ACC112 (cell line): ENCODE data around the gene RAD51AP2.
A peak's percentile ranks its signal among the peaks of the same experiment; 100 is the strongest.
"Not testable (repeated sequence)": the region's sequence is repeated elsewhere in the genome, so short reads cannot be mapped to it uniquely, and the experiment has no call there.

Source experiments
- H2AFZ ChIP-seq: fragments of 200-600 bp; sonication (generic); one replicate; pipeline ENCODE4 v1.6.0; 2017; ENCODE audit warnings: antibody characterized with exemption, low read length; ENCODE audit not compliant: unreplicated experiment
- H3K27ac ChIP-seq: fragments of 200-600 bp; sonication (generic); 2 replicates; pipeline ENCODE4 v1.5.1; 2014; ENCODE audit warnings: low read depth, mild to moderate bottlenecking, antibody characterized with exemption, low read length, moderate library complexity
- H3K27me3 ChIP-seq: fragments of 200-600 bp; sonication (generic); 2 replicates; pipeline ENCODE4 v1.6.1; 2014; ENCODE audit warnings: mild to moderate bottlenecking, antibody characterized with exemption, low read length, moderate library complexity, mixed read lengths; ENCODE audit not compliant: insufficient read depth
- H3K36me3 ChIP-seq: fragments of 200-600 bp; sonication (generic); 2 replicates; pipeline ENCODE4 v1.6.1; 2016; ENCODE audit warnings: mild to moderate bottlenecking, antibody characterized with exemption, low read length, moderate library complexity, mixed read lengths; ENCODE audit not compliant: insufficient read depth
- H3K4me1 ChIP-seq: fragments of 200-600 bp; sonication (generic); one replicate; pipeline ENCODE4 v1.6.1; 2016; ENCODE audit warnings: low read length, mixed read lengths; ENCODE audit not compliant: insufficient read depth, unreplicated experiment, control insufficient read depth
- H3K4me3 ChIP-seq: fragments of 200-600 bp; sonication (generic); 2 replicates; pipeline ENCODE4 v1.5.1; 2014; ENCODE audit warnings: mild to moderate bottlenecking, low read depth, low read length
- H3K79me2 ChIP-seq: fragments of 200-600 bp; sonication (generic); one replicate; pipeline ENCODE4 v1.6.0; 2016; ENCODE audit warnings: low read length; ENCODE audit not compliant: control insufficient read depth, unreplicated experiment, insufficient read depth

Gene RAD51AP2

GRCh38 chr2:17518212-17519154, at the start of gene RAD51AP2:
Gene RAD51AP2, minus strand, starts transcription at chr2:17518440. Its CDS starts 25 bp downstream, at chr2:17518415.
- no peaks in the 10 kb centered on the region for H3K79me2 ChIP-seq
- no peaks in the 10 kb centered on the region for H3K4me1 ChIP-seq
- H2AFZ ChIP-seq, result peak within 1 kb of the TSS; percentile 96
- peaks cover 26% of the 10 kb centered on the region for H3K27me3 ChIP-seq
- peak within 1 kb of the TSS; percentile 75 for H3K4me3 ChIP-seq
- H3K36me3 ChIP-seq, result no peaks in the 10 kb centered on the region
- no peak within 1 kb of the TSS for H3K27ac ChIP-seq

GRCh38 chr2:17565726-17566125, 47.5 kb upstream of the RAD51AP2 start:
- H3K36me3 ChIP-seq, H3K27me3 ChIP-seq, H2AFZ ChIP-seq, H3K27ac ChIP-seq, H3K4me1 ChIP-seq, H3K79me2 ChIP-seq, H3K4me3 ChIP-seq: not testable (repeated sequence)

GRCh38 chr2:17558878-17559277, 40.6 kb upstream of the RAD51AP2 start:
- H3K4me1 ChIP-seq, result no peaks in the 10 kb centered on the region
- no peaks in the 10 kb centered on the region for H3K36me3 ChIP-seq
- peaks cover 15% of the 10 kb centered on the region for H3K27me3 ChIP-seq
- no peak overlapping the region for H2AFZ ChIP-seq
- no peaks in the 10 kb centered on the region for H3K79me2 ChIP-seq
- H3K27ac ChIP-seq, result no peak overlapping the region
- no peak overlapping the region for H3K4me3 ChIP-seq

GRCh38 chr2:17558053-17558452, 39.8 kb upstream of the RAD51AP2 start:
- H3K79me2 ChIP-seq, result no peaks in the 10 kb centered on the region
- H3K27ac ChIP-seq, result no peak overlapping the region

GRCh38 chr2:17557596-17557995, 39.4 kb upstream of the RAD51AP2 start:
- peaks cover 15% of the 10 kb centered on the region for H3K27me3 ChIP-seq

More at GRCh38 chr2:17558053-17558452, 39.8 kb upstream of the RAD51AP2 start:
- no peaks in the 10 kb centered on the region for H3K36me3 ChIP-seq
- no peak overlapping the region for H2AFZ ChIP-seq
- peaks cover 15% of the 10 kb centered on the region for H3K27me3 ChIP-seq
- H3K4me1 ChIP-seq, result no peaks in the 10 kb centered on the region
- H3K4me3 ChIP-seq, result no peak overlapping the region

GRCh38 chr2:17555150-17555549, 36.9 kb upstream of the RAD51AP2 start:
- no peaks in the 10 kb centered on the region for H3K79me2 ChIP-seq
- H3K27ac ChIP-seq, result no peak overlapping the region
- no peak overlapping the region for H2AFZ ChIP-seq
- H3K36me3 ChIP-seq, result no peaks in the 10 kb centered on the region
- no peaks in the 10 kb centered on the region for H3K4me1 ChIP-seq
- peaks cover 7% of the 10 kb centered on the region for H3K27me3 ChIP-seq
- H3K4me3 ChIP-seq, result no peak overlapping the region

More at GRCh38 chr2:17557596-17557995, 39.4 kb upstream of the RAD51AP2 start:
- Histone ChIP-seq H3K4me3 (no peak overlapping the region), H3K27ac (no peak overlapping the region), H3K4me1 (no peaks in the 10 kb centered on the region), H2AFZ (no peak overlapping the region), H3K79me2 (no peaks in the 10 kb centered on the region), H3K36me3 (no peaks in the 10 kb centered on the region)

GRCh38 chr2:17550907-17551306, 32.7 kb upstream of the RAD51AP2 start:
- Histone ChIP-seq H3K4me3 (no peak overlapping the region), H3K79me2 (no peaks in the 10 kb centered on the region), H3K27me3 (peaks cover 23% of the 10 kb centered on the region), H3K4me1 (no peaks in the 10 kb centered on the region), H3K27ac (no peak overlapping the region), H2AFZ (no peak overlapping the region), H3K36me3 (no peaks in the 10 kb centered on the region)

- no peaks in the 10 kb centered on the region for H3K79me2 ChIP-seq
- H3K36me3 ChIP-seq, result no peaks in the 10 kb centered on the region
- H3K4me1 ChIP-seq, result peaks cover 11% of the 10 kb centered on the region
- no peak overlapping the region for H2AFZ ChIP-seq
- no peak overlapping the region for H3K27ac ChIP-seq
- no peak overlapping the region for H3K4me3 ChIP-seq
- H3K27me3 ChIP-seq, result peaks cover 45% of the 10 kb centered on the region
Observed at GRCh38 chr2:17547737-17548136, 29.5 kb upstream of the RAD51AP2 start.

GRCh38 chr2:17547237-17547636, 29.0 kb upstream of the RAD51AP2 start:
- peaks cover 11% of the 10 kb centered on the region for H3K4me1 ChIP-seq
- no peak overlapping the region for H2AFZ ChIP-seq
- peaks cover 50% of the 10 kb centered on the region for H3K27me3 ChIP-seq
- no peaks in the 10 kb centered on the region for H3K36me3 ChIP-seq
- no peaks in the 10 kb centered on the region for H3K79me2 ChIP-seq
- H3K27ac ChIP-seq, result no peak overlapping the region
- H3K4me3 ChIP-seq, result no peak overlapping the region

GRCh38 chr2:17545680-17546613, 27.7 kb upstream of the RAD51AP2 start:
- Histone ChIP-seq H3K79me2 (no peaks in the 10 kb centered on the region), H2AFZ (no peak overlapping the region), H3K27ac (no peak overlapping the region), H3K4me3 (no peak overlapping the region), H3K36me3 (no peaks in the 10 kb centered on the region), H3K4me1 (peaks cover 11% of the 10 kb centered on the region), H3K27me3 (peaks cover 63% of the 10 kb centered on the region)
